A549 (cell line): ENCODE measurements around the gene GPR35.

Source experiments
- CTCF ChIP-seq: fragments of >200 bp; sonication (Bioruptor Twin); formaldehyde crosslinking; IDR thresholded peaks from 3 replicates; pipeline ENCODE4 v1.5.1; 2016
- FOXS1 ChIP-seq: fragments of 250-450 bp; sonication (Bioruptor Pico); IDR thresholded peaks from 2 replicates; pipeline ENCODE4 v1.5.0; 2020; ENCODE audit warnings: mild to moderate bottlenecking, moderate library complexity
- HMGXB4 ChIP-seq: fragments of 250-450 bp; sonication (Bioruptor Pico); IDR thresholded peaks from 2 replicates; pipeline ENCODE4 v1.5.0; 2021; ENCODE audit warnings: mild to moderate bottlenecking, moderate library complexity, borderline replicate concordance
- MYC ChIP-seq: IDR thresholded peaks from 2 replicates; pipeline ENCODE4 v1.6.1; 2012; ENCODE audit warnings: mild to moderate bottlenecking, inconsistent platforms, low read length, improper control_type of control experiment, borderline replicate concordance
- POLR2A ChIP-seq: IDR thresholded peaks from 2 replicates; pipeline ENCODE4 v1.6.1; 2012; ENCODE audit warnings: mild to moderate bottlenecking, low read length

GRCh38 chr2:240639566-240639965 lies 14.3 kb downstream of the GPR35 start:
- no peak for TF ChIP-seq FOXS1 (CRISPR knock-in tag)
- TF ChIP-seq CTCF, result no peak
- no peak for TF ChIP-seq POLR2A
- TF ChIP-seq MYC, result no peak
- no peak for TF ChIP-seq HMGXB4 (CRISPR knock-in tag)
